Measurements from ENCODE around the gene MYBPC1. TPM values are rescaled to one million over a fixed set of nuclear protein-coding genes. Genes with fewer than 3 reads are reported as not detected.
A peak's percentile ranks its signal among the peaks of the same experiment; 100 is the strongest.

The MYBPC1 gene
- total RNA-seq, 1 donor from 2014 or later = 0.55 TPM

GRCh38 chr12:101694986-101695385, 100.2 kb downstream of the MYBPC1 start:
- no peak for DNase-seq (ENCODE audit: low spot score)

GRCh38 chr12:101695706-101696105, 100.9 kb downstream of the MYBPC1 start:
- no peak for DNase-seq (ENCODE audit: low spot score)

- peak; percentile 34 for DNase-seq (ENCODE audit: low spot score)
These were observed 101.8 kb downstream of the MYBPC1 start for GRCh38 chr12:101696251-101697196.

GRCh38 chr12:101697197-101697929, 102.6 kb downstream of the MYBPC1 start, which contains the start of gene CHPT1:
Gene CHPT1, plus strand, starts transcription at chr12:101697640. Its CDS starts 222 bp downstream, at chr12:101697862.
- peak; percentile 57 for DNase-seq (ENCODE audit: low spot score)

GRCh38 chr12:101697930-101698799, 103.4 kb downstream of the MYBPC1 start:
- DNase-seq (ENCODE audit: low spot score) = peak; percentile 62

- no peak for DNase-seq (ENCODE audit: low spot score)
These were observed 104.1 kb downstream of the MYBPC1 start for GRCh38 chr12:101698800-101699347.

- DNase-seq (ENCODE audit: low spot score) = no peak
These were observed 105.6 kb downstream of the MYBPC1 start for GRCh38 chr12:101700299-101700820.

GRCh38 chr12:101703487-101703886, 108.7 kb downstream of the MYBPC1 start:
- DNase-seq (ENCODE audit: low spot score) = no peak

DNA sequence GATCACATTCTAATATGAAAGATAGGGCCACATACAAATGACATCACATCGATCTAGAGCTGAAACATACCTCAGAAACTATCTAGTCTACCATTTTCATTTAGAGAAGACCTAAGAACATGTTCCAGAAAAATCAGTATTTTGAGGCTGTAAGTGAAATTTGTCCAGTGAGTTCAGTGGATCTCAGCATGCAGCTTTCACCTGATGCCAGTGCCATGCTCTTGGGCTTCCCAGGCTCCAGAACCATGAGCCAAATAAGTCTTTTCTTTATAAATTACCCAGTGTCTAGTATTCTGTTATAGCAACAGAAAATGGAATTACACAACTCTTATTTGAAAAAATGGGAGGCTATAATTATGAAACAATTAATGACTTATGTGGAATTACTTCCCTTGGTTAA, 111.6 kb downstream of the MYBPC1 start:
- no peak for DNase-seq (ENCODE audit: low spot score)

DNA sequence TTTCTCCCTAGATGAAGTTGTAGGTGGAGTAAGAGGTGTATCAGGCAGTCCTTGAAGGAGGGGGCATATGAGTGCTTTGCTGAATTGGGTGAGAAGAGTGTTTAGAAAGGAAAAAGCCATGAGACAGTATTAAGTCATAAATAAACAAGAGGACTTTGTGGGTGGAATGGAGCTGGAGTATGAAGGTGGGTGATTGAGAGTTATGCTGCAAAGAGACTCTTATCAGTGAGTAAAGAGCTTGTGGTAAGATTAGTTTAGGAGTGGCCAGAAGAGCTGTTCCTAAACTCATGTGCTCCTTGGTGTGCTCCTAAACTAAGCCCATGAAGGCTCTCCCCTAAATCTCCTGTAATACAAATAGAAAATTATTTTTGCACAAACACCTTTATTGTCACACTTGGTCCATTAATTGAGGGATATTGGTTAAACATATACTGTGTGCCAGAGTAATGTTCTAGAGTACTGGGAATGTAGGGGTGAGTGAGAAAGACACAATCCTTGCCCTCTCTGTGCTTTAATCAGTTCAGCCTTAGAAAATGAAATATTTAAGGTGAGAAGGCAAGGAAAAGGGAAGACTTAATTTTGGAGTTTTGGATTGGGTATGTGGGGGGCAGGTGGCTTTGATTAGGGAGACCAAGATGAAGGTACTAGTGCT, 112.5 kb downstream of the MYBPC1 start:
- no peak for DNase-seq (ENCODE audit: low spot score)

- no peak for DNase-seq (ENCODE audit: low spot score)
These were observed 115.5 kb downstream of the MYBPC1 start for GRCh38 chr12:101710288-101710687.

GRCh38 chr12:101713059-101713682, 118.4 kb downstream of the MYBPC1 start:
- peak; percentile 67 for DNase-seq (ENCODE audit: low spot score)

- no peak for DNase-seq (ENCODE audit: low spot score)
These were observed 119.2 kb downstream of the MYBPC1 start for GRCh38 chr12:101713930-101714329.

- DNase-seq (ENCODE audit: low spot score) = no peak
These were observed 120.2 kb downstream of the MYBPC1 start for GRCh38 chr12:101714877-101715444.

DNA sequence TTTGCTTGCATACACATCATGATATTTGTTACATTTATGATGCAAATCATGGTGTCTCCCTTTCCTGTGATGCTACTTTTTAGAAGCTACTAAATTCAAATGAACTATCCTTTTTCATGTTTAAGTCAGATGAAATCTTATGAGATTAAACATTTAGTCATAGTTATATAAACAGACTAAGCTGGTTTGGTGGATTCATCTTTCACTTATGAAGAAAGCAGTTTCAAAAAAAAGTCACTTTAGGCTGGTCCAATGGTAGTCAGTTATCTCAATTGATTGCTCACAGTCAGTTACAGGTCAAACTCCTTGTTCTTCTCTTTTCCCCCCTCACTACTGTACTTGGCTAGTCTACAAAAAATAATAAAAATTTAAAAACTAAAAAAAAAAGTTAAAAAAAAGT, 124.8 kb downstream of the MYBPC1 start:
- DNase-seq (ENCODE audit: low spot score) = no peak

DNA sequence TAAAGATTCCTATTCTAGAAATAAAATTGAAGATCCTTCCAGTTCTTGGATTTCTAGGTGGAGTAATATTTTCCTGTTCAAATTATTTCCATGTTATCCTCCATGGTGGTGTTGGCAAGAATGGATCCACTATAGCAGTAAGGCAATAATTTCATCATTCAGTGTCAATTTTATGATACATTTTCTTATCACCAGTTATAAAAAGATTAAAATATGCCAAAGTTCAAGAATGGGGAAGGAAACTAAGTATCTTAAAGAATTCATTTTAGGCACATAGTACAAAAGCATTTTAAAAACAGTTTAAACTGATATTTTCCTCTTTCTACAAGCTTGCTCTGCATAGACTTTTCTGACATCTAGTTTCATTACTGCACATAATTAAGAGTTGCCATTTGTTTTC, 125.3 kb downstream of the MYBPC1 start:
- DNase-seq (ENCODE audit: low spot score) = no peak

DNA sequence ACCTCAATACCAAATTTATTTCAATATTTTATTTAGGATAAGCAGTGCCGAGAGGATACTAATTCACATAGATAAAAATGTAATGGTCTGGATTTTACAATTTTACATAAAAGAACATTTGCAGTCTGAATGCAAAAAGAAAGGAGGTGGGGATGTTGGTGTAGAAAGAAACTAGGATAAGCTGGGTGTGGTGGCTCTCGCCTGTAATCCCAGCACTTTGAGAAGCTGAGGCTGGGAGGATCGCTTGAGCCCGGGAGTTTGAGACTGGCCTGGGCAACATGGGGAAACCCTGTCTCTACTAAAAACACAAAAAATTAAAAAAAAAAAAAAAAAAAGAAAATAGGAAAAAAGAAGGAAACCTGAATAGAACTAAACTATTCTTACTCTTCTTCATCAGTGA, 127.6 kb downstream of the MYBPC1 start:
- DNase-seq (ENCODE audit: low spot score) = no peak

GRCh38 chr12:101727098-101727497, 132.3 kb downstream of the MYBPC1 start:
- no peak for DNase-seq (ENCODE audit: low spot score)

- DNase-seq (ENCODE audit: low spot score) = no peak
These were observed 135.1 kb downstream of the MYBPC1 start for GRCh38 chr12:101729842-101730241.

- DNase-seq (ENCODE audit: low spot score) = no peak
These were observed 137.5 kb downstream of the MYBPC1 start for GRCh38 chr12:101732318-101732717.
